Activated CD4-positive, alpha-beta T cell treated with anti-CD3 and anti-CD28 coated beads for 36 hours (primary cell): ENCODE data around the gene THTPA. TPM values are rescaled to one million over a fixed set of nuclear protein-coding genes. Genes with fewer than 3 reads are reported as not detected.
"Not testable (repeated sequence)": the region's sequence is repeated elsewhere in the genome, so short reads cannot be mapped to it uniquely, and the experiment has no call there.

Experiments
- ATAC-seq: fragments of 200-7000 bp; cut with Tn5 transposase; one replicate; pipeline ENCODE4 v1.10.0; 2021; ENCODE audit warnings: mild to moderate bottlenecking, moderate library complexity
- CTCF ChIA-PET: fragments of 350-600 bp; sonication (Branson Sonifier 250); formaldehyde crosslinking; loops from one replicate; lab custom pipeline; 2021; ENCODE audit warnings: antibody characterized with exemption; lab: Charles Lee
- POLR2A ChIA-PET: fragments of 350-600 bp; sonication (Branson Sonifier 250); formaldehyde crosslinking; loops from one replicate; lab custom pipeline; 2021; ENCODE audit warnings: antibody characterized with exemption, inconsistent platforms; lab: Charles Lee
- DNase-seq: peaks from one replicate; pipeline ENCODE4 v3.0.0-alpha.2; 2020
- H3K27ac Mint-ChIP-seq: one replicate; pipeline ENCODE4 v1.8.0; 2021; ENCODE audit warnings: mixed read lengths
- H3K27me3 Mint-ChIP-seq: one replicate; pipeline ENCODE4 v1.8.0; 2021; ENCODE audit warnings: mixed read lengths
- H3K36me3 Mint-ChIP-seq: one replicate; pipeline ENCODE4 v1.8.0; 2021; ENCODE audit warnings: low read depth, mixed read lengths
- H3K4me1 Mint-ChIP-seq: one replicate; pipeline ENCODE4 v1.8.0; 2021; ENCODE audit warnings: mixed read lengths
- H3K4me3 Mint-ChIP-seq: one replicate; pipeline ENCODE4 v1.8.0; 2021; ENCODE audit warnings: mild to moderate bottlenecking, moderate library complexity, mixed read lengths
- H3K9me3 Mint-ChIP-seq: one replicate; pipeline ENCODE4 v1.8.0; 2021; ENCODE audit warnings: low read depth, mixed read lengths
- intact Hi-C, 2 experiments: fragments of 100-400 bp; cut with DNase I in 1 of 2; cut with micrococcal nuclease in 1 of 2; formaldehyde crosslinking; loops; one replicate each; pipeline versions ENCODE4 v1.14.2 to v1.15.1; 2022 to 2024; cut with DNase I, micrococcal nuclease
- total RNA-seq, 2 experiments: library from RNA; stranded (reverse); gene quantifications; one replicate each; pipeline ENCODE4 v1.2.3, GENCODE V29; 2021

THTPA gene
- total RNA-seq, 2 experiments from 2014 or later, result 8.3 to 8.5 TPM

- intact Hi-C loops, result no loop called here
- ATAC-seq (no peak), DNase-seq (no peak)
- Mint-ChIP-seq H3K9me3 (no peaks in the 10 kb centered on the region), H3K27me3 (no peaks in the 10 kb centered on the region), H3K27ac (no peak overlapping the region), H3K4me1 (no peaks in the 10 kb centered on the region), H3K36me3 (no peaks in the 10 kb centered on the region), H3K4me3 (no peak overlapping the region)
- CTCF ChIA-PET, result no interaction called here
- POLR2A ChIA-PET, result no interaction called here
Measured at GRCh38 chr14:23536494-23536893, 19.6 kb upstream of the THTPA start.

- ATAC-seq, POLR2A ChIA-PET, H3K27me3 Mint-ChIP-seq, H3K4me1 Mint-ChIP-seq, H3K9me3 Mint-ChIP-seq, intact Hi-C loops, DNase-seq, H3K27ac Mint-ChIP-seq, H3K36me3 Mint-ChIP-seq, H3K4me3 Mint-ChIP-seq: not testable (repeated sequence)
- CTCF ChIA-PET, result interaction anchor here (0.6 to 1.4 kb wide), 2 partner anchors 32 to 57 kb away, joined by 3 to 4 read pairs; no protein-coding TSS in a partner anchor
Measured at GRCh38 chr14:23536906-23537305, 19.2 kb upstream of the THTPA start.

GRCh38 chr14:23537351-23538049, 18.6 kb upstream of the THTPA start:
- CTCF ChIA-PET, result interaction anchor here (0.6 to 1.4 kb wide), 7 partner anchors 12 to 437 kb away, joined by 3 to 8 read pairs (median 3); no protein-coding TSS in a partner anchor
- no peaks in the 10 kb centered on the region for H3K4me1 Mint-ChIP-seq
- POLR2A ChIA-PET, result no interaction called here
- no peak for DNase-seq
- no peak for ATAC-seq
- no peaks in the 10 kb centered on the region for H3K9me3 Mint-ChIP-seq
- H3K4me3 Mint-ChIP-seq, result no peak overlapping the region
- no peak overlapping the region for H3K27ac Mint-ChIP-seq
- intact Hi-C loops, result loop anchor here in 1 of 2 experiments (2.0 kb wide), 1 partner anchor 59 kb away; no protein-coding TSS in a partner anchor
- no peaks in the 10 kb centered on the region for H3K27me3 Mint-ChIP-seq
- H3K36me3 Mint-ChIP-seq, result no peaks in the 10 kb centered on the region

GRCh38 chr14:23538050-23538718, 17.9 kb upstream of the THTPA start:
- Mint-ChIP-seq H3K27me3 (no peaks in the 10 kb centered on the region), H3K4me1 (no peaks in the 10 kb centered on the region), H3K27ac (no peak overlapping the region), H3K9me3 (no peaks in the 10 kb centered on the region), H3K36me3 (no peaks in the 10 kb centered on the region), H3K4me3 (no peak overlapping the region)
- intact Hi-C loops, result loop anchor here in 1 of 2 experiments (2.0 kb wide), 1 partner anchor 59 kb away; no protein-coding TSS in a partner anchor
- CTCF ChIA-PET, result interaction anchor here (0.7 to 2.7 kb wide), 13 partner anchors 8 to 438 kb away, joined by 3 to 20 read pairs (median 4); no protein-coding TSS in a partner anchor
- DNase-seq (no peak), ATAC-seq (no peak)
- POLR2A ChIA-PET, result no interaction called here

- Mint-ChIP-seq H3K4me1 (no peaks in the 10 kb centered on the region), H3K4me3 (no peak overlapping the region), H3K27ac (no peak overlapping the region), H3K9me3 (no peaks in the 10 kb centered on the region), H3K27me3 (no peaks in the 10 kb centered on the region), H3K36me3 (no peaks in the 10 kb centered on the region)
- ATAC-seq (no peak), DNase-seq (no peak)
- POLR2A ChIA-PET, result no interaction called here
- CTCF ChIA-PET, result interaction anchor here (0.7 to 3.8 kb wide), 16 partner anchors 8 to 623 kb away, joined by 3 to 25 read pairs (median 4); partner anchors contain the start of gene IRF9
- intact Hi-C loops, result loop anchor here (1.0 to 2.0 kb wide), 2 partner anchors 60 kb away; no protein-coding TSS in a partner anchor
Measured at GRCh38 chr14:23538785-23539184, 17.3 kb upstream of the THTPA start.

- H3K4me1 Mint-ChIP-seq, result no peaks in the 10 kb centered on the region
Measured at GRCh38 chr14:23539248-23540140, 16.6 kb upstream of the THTPA start.

GRCh38 chr14:23540141-23540469, 16.0 kb upstream of the THTPA start:
- Mint-ChIP-seq H3K4me1 (no peaks in the 10 kb centered on the region), H3K4me3 (no peak overlapping the region), H3K36me3 (no peaks in the 10 kb centered on the region), H3K9me3 (no peaks in the 10 kb centered on the region), H3K27ac (no peak overlapping the region), H3K27me3 (no peaks in the 10 kb centered on the region)
- intact Hi-C loops, result no loop called here
- DNase-seq (no peak), ATAC-seq (no peak)
- POLR2A ChIA-PET, result no interaction called here
- CTCF ChIA-PET, result interaction anchor here (1.0 to 3.8 kb wide), 10 partner anchors 9 to 66 kb away, joined by 3 to 25 read pairs (median 4); no protein-coding TSS in a partner anchor

More at GRCh38 chr14:23539248-23540140, 16.6 kb upstream of the THTPA start:
- H3K27me3 Mint-ChIP-seq, result no peaks in the 10 kb centered on the region
- no peaks in the 10 kb centered on the region for H3K9me3 Mint-ChIP-seq
- DNase-seq (peak; percentile 35), ATAC-seq (peak; percentile 81)
- intact Hi-C loops, result loop anchor here (1.0 to 2.0 kb wide), 2 partner anchors 61 kb away; no protein-coding TSS in a partner anchor
- H3K27ac Mint-ChIP-seq, result no peak overlapping the region
- H3K36me3 Mint-ChIP-seq, result no peaks in the 10 kb centered on the region
- H3K4me3 Mint-ChIP-seq, result no peak overlapping the region
- ChIA-PET POLR2A (no interaction called here), CTCF (interaction anchor here (0.6 to 3.8 kb wide), 20 partner anchors 9 to 622 kb away, joined by 3 to 25 read pairs (median 4); partner anchors contain the start of genes IRF9 and ZFHX2)

- H3K27ac Mint-ChIP-seq, result no peak overlapping the region
- ATAC-seq, result no peak
- H3K9me3 Mint-ChIP-seq, result no peaks in the 10 kb centered on the region
- no peaks in the 10 kb centered on the region for H3K36me3 Mint-ChIP-seq
- intact Hi-C loops, result no loop called here
- POLR2A ChIA-PET, result interaction anchor here (0.6 to 0.7 kb wide), 2 partner anchors 59 to 555 kb away, joined by 3 to 8 read pairs; no protein-coding TSS in a partner anchor
- CTCF ChIA-PET, result interaction anchor here (1.0 to 3.8 kb wide), 7 partner anchors 10 to 64 kb away, joined by 3 to 25 read pairs (median 5); partner anchors contain the start of genes AP1G2 and ZFHX2
- no peaks in the 10 kb centered on the region for H3K4me1 Mint-ChIP-seq
- H3K27me3 Mint-ChIP-seq, result no peaks in the 10 kb centered on the region
- no peak for DNase-seq
- H3K4me3 Mint-ChIP-seq, result no peak overlapping the region
Measured at GRCh38 chr14:23542261-23542660, 13.8 kb upstream of the THTPA start.

- no peaks in the 10 kb centered on the region for H3K27me3 Mint-ChIP-seq
- no peaks in the 10 kb centered on the region for H3K9me3 Mint-ChIP-seq
- intact Hi-C loops, result no loop called here
- H3K4me3 Mint-ChIP-seq, result no peak overlapping the region
- CTCF ChIA-PET, result interaction anchor here (0.8 to 1.3 kb wide), 4 partner anchors 17 to 49 kb away, joined by 3 to 4 read pairs (median 4); partner anchors contain the start of gene AP1G2
- DNase-seq (no peak), ATAC-seq (no peak)
- no peaks in the 10 kb centered on the region for H3K4me1 Mint-ChIP-seq
- POLR2A ChIA-PET, result no interaction called here
- H3K36me3 Mint-ChIP-seq, result no peaks in the 10 kb centered on the region
- H3K27ac Mint-ChIP-seq, result no peak overlapping the region
Measured at GRCh38 chr14:23543403-23543802, 12.7 kb upstream of the THTPA start.

- CTCF ChIA-PET, result interaction anchor here (0.5 to 1.1 kb wide), 2 partner anchors 17 to 203 kb away, joined by 3 to 4 read pairs; no protein-coding TSS in a partner anchor
- no peak overlapping the region for H3K4me3 Mint-ChIP-seq
- no peak overlapping the region for H3K27ac Mint-ChIP-seq
- no peaks in the 10 kb centered on the region for H3K9me3 Mint-ChIP-seq
- no peaks in the 10 kb centered on the region for H3K27me3 Mint-ChIP-seq
- no peak for DNase-seq
- POLR2A ChIA-PET, result no interaction called here
- H3K36me3 Mint-ChIP-seq, result no peaks in the 10 kb centered on the region
- H3K4me1 Mint-ChIP-seq, result no peaks in the 10 kb centered on the region
- intact Hi-C loops, result no loop called here
- no peak for ATAC-seq
Measured at GRCh38 chr14:23544511-23545447, 11.3 kb upstream of the THTPA start.
